ENCODE data around the gene MT1A.

MT1A gene

DNA sequence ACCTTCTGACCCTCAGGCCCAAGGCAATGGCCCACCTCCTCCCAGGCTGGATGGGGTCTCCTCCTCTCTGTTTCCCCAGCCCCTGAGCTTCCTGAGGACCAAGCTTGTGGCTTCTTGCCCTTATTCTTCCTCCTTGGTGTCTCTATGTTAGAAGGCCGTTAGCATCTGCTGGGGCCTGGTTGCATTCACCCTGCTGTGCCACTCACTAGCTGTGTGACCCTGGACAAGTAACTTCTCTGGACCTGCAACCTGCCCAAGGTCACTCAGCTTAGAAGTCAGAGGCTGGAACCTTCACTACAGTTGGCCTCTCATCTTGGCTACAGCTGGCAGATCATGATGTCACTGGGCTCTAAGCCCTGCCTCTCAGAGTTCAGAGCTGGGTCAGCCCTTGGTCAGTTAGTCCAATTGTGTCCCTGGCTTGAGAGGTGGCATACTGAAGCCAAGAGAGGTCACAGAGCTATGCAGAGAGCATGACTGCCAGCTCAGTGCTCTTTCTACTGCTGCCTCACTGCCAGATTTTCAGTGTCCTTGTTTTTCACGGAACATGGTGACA lies 27.1 kb upstream of the MT1A start:
- H3K4me3 ChIP-seq (ENCODE audit: low read depth, low read length), result no peak overlapping the region
- no peak for TF ChIP-seq MYC (IDR thresholded peaks at IDR 0.05; ENCODE audit: low read depth, low read length)
- TF ChIP-seq, protein P1, sequence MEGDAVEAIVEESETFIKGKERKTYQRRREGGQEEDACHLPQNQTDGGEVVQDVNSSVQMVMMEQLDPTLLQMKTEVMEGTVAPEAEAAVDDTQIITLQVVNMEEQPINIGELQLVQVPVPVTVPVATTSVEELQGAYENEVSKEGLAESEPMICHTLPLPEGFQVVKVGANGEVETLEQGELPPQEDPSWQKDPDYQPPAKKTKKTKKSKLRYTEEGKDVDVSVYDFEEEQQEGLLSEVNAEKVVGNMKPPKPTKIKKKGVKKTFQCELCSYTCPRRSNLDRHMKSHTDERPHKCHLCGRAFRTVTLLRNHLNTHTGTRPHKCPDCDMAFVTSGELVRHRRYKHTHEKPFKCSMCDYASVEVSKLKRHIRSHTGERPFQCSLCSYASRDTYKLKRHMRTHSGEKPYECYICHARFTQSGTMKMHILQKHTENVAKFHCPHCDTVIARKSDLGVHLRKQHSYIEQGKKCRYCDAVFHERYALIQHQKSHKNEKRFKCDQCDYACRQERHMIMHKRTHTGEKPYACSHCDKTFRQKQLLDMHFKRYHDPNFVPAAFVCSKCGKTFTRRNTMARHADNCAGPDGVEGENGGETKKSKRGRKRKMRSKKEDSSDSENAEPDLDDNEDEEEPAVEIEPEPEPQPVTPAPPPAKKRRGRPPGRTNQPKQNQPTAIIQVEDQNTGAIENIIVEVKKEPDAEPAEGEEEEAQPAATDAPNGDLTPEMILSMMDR (IDR thresholded peaks at IDR 0.05; ENCODE audit: low read depth, low read length), result no peak
- TF ChIP-seq, protein P2, sequence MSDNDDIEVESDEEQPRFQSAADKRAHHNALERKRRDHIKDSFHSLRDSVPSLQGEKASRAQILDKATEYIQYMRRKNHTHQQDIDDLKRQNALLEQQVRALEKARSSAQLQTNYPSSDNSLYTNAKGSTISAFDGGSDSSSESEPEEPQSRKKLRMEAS (IDR thresholded peaks at IDR 0.05; ENCODE audit: low read depth, low read length), result no peak
- TF ChIP-seq POLR2A (IDR thresholded peaks at IDR 0.05; ENCODE audit: extremely low read depth, insufficient read length), result no peak
- DNase-seq (ENCODE audit: low read depth), result no peak

DNA sequence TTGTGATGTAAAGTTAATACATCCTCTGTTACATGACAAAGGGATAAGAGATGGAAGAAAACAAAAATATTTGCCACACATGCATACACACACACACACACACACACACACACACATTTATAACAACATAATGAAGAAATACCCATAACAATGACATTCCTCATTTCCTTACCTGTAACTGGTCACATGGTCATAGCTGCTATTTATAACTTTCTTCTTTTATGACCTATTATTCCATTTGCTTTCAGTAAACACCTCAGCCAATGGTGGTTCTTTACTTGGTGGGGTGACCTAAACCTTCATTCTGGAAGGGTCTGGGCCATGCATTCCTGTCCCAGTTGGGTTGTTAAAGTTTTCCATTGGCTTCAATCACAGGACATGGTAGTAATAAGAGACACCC lies 24.8 kb upstream of the MT1A start:
- no peak overlapping the region for H3K4me3 ChIP-seq (ENCODE audit: low read depth, low read length)
- TF ChIP-seq, protein P2 (IDR thresholded peaks at IDR 0.05; ENCODE audit: low read depth, low read length), result no peak
- TF ChIP-seq, protein P1 (IDR thresholded peaks at IDR 0.05; ENCODE audit: low read depth, low read length), result no peak
- TF ChIP-seq MYC (IDR thresholded peaks at IDR 0.05; ENCODE audit: low read depth, low read length) (no peak), POLR2A (IDR thresholded peaks at IDR 0.05; ENCODE audit: extremely low read depth, insufficient read length) (no peak)
- no peak for DNase-seq (ENCODE audit: low read depth)

DNA sequence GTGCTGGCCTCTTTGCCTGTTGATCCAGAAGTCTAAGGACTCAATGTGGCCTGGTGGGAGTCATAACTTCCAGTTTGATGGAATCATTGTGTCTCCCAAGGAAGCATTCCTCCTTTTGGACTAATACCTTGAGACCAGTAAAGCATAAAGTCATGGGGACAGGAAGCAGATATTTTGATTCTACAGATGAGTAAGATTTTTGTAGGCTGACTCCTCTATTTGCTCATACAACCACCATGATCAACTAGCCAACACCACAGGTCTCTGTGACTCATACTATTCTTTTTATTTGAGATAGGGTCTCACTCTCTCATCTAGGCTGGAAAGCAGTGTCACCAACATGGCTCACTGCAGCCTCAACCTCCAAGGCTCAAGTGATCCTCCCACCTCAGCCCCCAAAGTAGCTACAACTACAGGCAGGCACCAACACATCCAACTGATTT lies 23.9 kb upstream of the MT1A start:
- no peak overlapping the region for H3K4me3 ChIP-seq (ENCODE audit: low read depth, low read length)
- DNase-seq (ENCODE audit: low read depth), result no peak
- TF ChIP-seq, protein P2 (IDR thresholded peaks at IDR 0.05; ENCODE audit: low read depth, low read length), result no peak
- no peak for TF ChIP-seq POLR2A (IDR thresholded peaks at IDR 0.05; ENCODE audit: extremely low read depth, insufficient read length)
- TF ChIP-seq MYC (IDR thresholded peaks at IDR 0.05; ENCODE audit: low read depth, low read length), result no peak
- TF ChIP-seq, protein P1 (IDR thresholded peaks at IDR 0.05; ENCODE audit: low read depth, low read length), result no peak

DNA sequence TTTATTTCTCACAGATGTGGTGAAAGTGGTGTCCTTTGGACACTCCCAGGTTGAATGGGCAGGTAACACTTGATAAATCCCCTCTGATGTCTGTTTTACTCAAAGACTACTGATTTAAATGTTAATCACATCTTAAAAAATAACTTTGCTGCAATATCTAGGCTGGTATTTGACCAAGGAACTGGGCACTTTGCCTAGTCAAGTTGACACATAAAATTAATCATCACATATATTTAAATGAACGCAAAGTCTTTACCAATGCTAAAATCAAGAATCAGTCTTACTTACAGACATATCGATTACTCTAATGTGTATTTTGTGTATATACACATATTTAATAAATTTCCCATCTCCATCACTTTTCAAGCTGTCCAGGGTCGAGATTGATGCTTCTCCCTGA lies 23.1 kb upstream of the MT1A start:
- DNase-seq (ENCODE audit: low read depth), result no peak
- H3K4me3 ChIP-seq (ENCODE audit: low read depth, low read length), result no peak overlapping the region
- TF ChIP-seq POLR2A (IDR thresholded peaks at IDR 0.05; ENCODE audit: extremely low read depth, insufficient read length) (no peak), MYC (IDR thresholded peaks at IDR 0.05; ENCODE audit: low read depth, low read length) (no peak)
- TF ChIP-seq, protein P2 (IDR thresholded peaks at IDR 0.05; ENCODE audit: low read depth, low read length), result no peak
- TF ChIP-seq, protein P1 (IDR thresholded peaks at IDR 0.05; ENCODE audit: low read depth, low read length), result no peak

DNA sequence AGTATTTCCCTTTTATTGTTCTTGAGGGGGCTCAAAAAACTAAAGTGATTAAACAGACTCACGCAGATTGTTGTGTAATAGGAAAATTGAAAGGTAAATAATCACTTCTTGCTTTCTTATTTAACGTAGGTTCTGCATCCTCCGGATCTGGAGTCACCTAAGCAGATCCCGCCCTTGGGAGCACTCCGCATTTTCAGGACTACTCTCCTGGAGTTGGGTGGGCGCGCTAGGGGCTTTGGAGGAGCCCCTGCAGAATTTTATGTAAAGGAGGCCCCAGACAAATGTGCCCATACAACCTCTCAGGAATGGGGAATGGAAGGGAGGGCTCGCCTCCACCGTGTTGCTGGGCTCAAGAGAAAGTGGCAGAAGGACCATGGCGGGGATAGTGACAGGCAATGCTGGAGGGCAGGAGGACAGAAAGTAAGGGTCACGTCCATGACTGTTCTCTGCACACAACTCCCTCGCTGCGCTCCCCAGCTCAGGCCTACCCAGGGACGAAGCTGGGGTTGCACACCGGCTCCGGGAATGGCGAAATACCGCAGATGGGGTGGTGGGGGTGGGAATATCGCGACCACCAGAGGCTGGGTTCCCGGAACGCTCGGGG lies 21.8 kb upstream of the MT1A start:
- DNase-seq (ENCODE audit: low read depth), result no peak
- no peak for TF ChIP-seq POLR2A (IDR thresholded peaks at IDR 0.05; ENCODE audit: extremely low read depth, insufficient read length)
- TF ChIP-seq, protein P1 (IDR thresholded peaks at IDR 0.05; ENCODE audit: low read depth, low read length), result no peak
- no peak for TF ChIP-seq MYC (IDR thresholded peaks at IDR 0.05; ENCODE audit: low read depth, low read length)
- TF ChIP-seq, protein P2 (IDR thresholded peaks at IDR 0.05; ENCODE audit: low read depth, low read length), result no peak
- H3K4me3 ChIP-seq (ENCODE audit: low read depth, low read length), result no peak overlapping the region
